Breast epithelium (tissue), 4 donors: ENCODE results near the gene OR13H1. TPM values are rescaled to one million over a fixed set of nuclear protein-coding genes. Genes with fewer than 3 reads are reported as not detected.
"Not testable (repeated sequence)": the region's sequence is repeated elsewhere in the genome, so short reads cannot be mapped to it uniquely, and the experiment has no call there.

ENCODE experiments used
- DNase-seq, 2 donors: peaks; one replicate each; pipeline ENCODE4 v3.0.0-alpha.2; 2019; ENCODE audit warnings: low spot score in 2 of 2
- H3K27ac ChIP-seq, 2 donors: fragments of 200-600 bp; sonication (generic) in 1 of 2; one replicate each; pipeline ENCODE4 v1.5.1; 2016 to 2019; ENCODE audit warnings: mild to moderate bottlenecking in 1 of 2
- H3K27me3 ChIP-seq, 2 donors: fragments of 200-600 bp; sonication (generic) in 1 of 2; one replicate each; pipeline versions ENCODE4 v1.5.1 to v1.6.0; 2017 to 2019; ENCODE audit warnings: control low read depth in 1 of 2, mild to moderate bottlenecking in 1 of 2
- H3K36me3 ChIP-seq: fragments of 200-600 bp; one replicate; pipeline ENCODE4 v1.5.1; 2019
- H3K4me1 ChIP-seq, 2 donors: fragments of 200-600 bp; sonication (generic); one replicate each; pipeline ENCODE4 v1.5.1; 2016 to 2019; ENCODE audit warnings: control low read depth in 1 of 2
- H3K4me3 ChIP-seq, 3 donors: fragments of 200-600 bp; sonication (generic); 1 replicate in 2 of 3; 2 replicates in 1 of 3; pipeline ENCODE4 v1.5.1; 2016 to 2019; ENCODE audit warnings: mild to moderate bottlenecking in 3 of 3, moderate library complexity in 2 of 3
- H3K9me3 ChIP-seq, 2 donors: fragments of 200-600 bp; sonication (generic) in 1 of 2; one replicate each; pipeline ENCODE4 v1.5.1; 2016 to 2019; ENCODE audit warnings: control low read depth in 1 of 2
- POLR2A ChIP-seq: fragments of 450-650 bp; IDR thresholded peaks from one replicate; pipeline ENCODE4 v1.6.1; 2016; ENCODE audit warnings: antibody characterized with exemption, mild to moderate bottlenecking, moderate library complexity
- POLR2AphosphoS5 ChIP-seq, 3 donors: sonication (generic); formaldehyde crosslinking; IDR thresholded peaks; one replicate each; pipeline ENCODE4 v1.6.1; 2017; ENCODE audit warnings: antibody characterized with exemption in 3 of 3
- intact Hi-C: fragments of 100-400 bp; cut with DNase I; formaldehyde crosslinking; loops from one replicate; pipeline ENCODE4 v1.15.1; 2023; ENCODE audit warnings: low total_unique reads
- total RNA-seq, 3 donors: library from RNA; depleted of rRNA; stranded (reverse); fragments of >200 nt; gene quantifications; one replicate each; pipeline ENCODE4 v1.1.0, GENCODE V29; 2016
- TF ChIP-seq, protein P1 (sequence below), 3 donors: fragments of 450-650 bp; IDR thresholded peaks; one replicate each; pipeline ENCODE4 v1.5.1; 2016 to 2017; ENCODE audit warnings: antibody characterized with exemption in 3 of 3, mild to moderate bottlenecking in 3 of 3, moderate library complexity in 3 of 3

OR13H1 gene
- total RNA-seq, 3 donors from 2014 or later: not detected

DNA sequence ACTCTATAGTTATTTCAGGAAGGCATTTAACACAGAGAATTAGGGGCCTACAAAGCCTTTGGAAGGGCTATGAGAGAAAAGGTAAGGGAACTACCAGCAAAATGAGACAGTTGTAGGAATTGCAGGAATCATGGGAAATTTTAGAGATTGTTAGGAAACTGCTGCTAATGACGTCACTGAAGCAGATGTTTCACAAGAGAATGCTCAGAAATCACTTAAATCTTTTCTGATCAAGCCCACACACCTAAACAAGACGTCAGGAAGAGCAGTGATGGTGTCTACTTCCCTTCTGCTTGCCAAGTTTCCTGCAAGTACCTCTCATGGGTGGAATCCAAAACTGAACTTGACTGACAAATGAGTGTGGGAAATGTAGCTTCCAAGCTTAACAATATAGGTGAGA, 5.1 kb downstream of the OR13H1 start:
- intact Hi-C loops: no loop called here
- TF ChIP-seq, protein P1, sequence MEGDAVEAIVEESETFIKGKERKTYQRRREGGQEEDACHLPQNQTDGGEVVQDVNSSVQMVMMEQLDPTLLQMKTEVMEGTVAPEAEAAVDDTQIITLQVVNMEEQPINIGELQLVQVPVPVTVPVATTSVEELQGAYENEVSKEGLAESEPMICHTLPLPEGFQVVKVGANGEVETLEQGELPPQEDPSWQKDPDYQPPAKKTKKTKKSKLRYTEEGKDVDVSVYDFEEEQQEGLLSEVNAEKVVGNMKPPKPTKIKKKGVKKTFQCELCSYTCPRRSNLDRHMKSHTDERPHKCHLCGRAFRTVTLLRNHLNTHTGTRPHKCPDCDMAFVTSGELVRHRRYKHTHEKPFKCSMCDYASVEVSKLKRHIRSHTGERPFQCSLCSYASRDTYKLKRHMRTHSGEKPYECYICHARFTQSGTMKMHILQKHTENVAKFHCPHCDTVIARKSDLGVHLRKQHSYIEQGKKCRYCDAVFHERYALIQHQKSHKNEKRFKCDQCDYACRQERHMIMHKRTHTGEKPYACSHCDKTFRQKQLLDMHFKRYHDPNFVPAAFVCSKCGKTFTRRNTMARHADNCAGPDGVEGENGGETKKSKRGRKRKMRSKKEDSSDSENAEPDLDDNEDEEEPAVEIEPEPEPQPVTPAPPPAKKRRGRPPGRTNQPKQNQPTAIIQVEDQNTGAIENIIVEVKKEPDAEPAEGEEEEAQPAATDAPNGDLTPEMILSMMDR (IDR thresholded peaks at IDR 0.05): no peak
- H3K4me3 ChIP-seq: no peak overlapping the region
- no peaks in the 10 kb centered on the region for H3K4me1 ChIP-seq
- H3K27ac ChIP-seq: no peak overlapping the region
- H3K9me3 ChIP-seq: no peaks in the 10 kb centered on the region
- DNase-seq: no peak
- no peaks in the 10 kb centered on the region for H3K36me3 ChIP-seq
- peaks cover 0 to 47% of the 10 kb centered on the region in 2 donors for H3K27me3 ChIP-seq

DNA sequence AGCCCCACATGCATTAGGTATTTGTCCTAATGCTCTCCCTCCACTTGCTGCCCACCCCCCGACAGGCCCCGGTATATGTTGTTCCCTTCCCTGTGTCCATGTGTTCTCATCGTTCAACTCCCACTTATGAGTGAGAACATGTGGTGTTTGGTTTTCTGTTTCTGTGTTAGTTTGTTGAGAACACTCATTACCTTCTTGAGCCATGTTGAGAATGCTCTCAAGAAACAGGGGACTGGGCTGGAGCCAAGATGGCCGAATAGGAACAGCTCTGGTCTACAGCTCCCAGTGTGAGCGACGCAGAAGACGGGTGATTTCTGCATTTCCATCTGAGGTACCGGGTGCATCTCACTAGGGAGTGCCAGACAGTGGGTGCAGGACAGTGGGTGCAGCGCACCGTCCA, 8.6 kb downstream of the OR13H1 start:
- H3K4me3 ChIP-seq, DNase-seq, H3K36me3 ChIP-seq, intact Hi-C loops, H3K9me3 ChIP-seq, H3K4me1 ChIP-seq, H3K27ac ChIP-seq: not testable (repeated sequence)
- peaks cover 0 to 32% of the 10 kb centered on the region in 2 donors for H3K27me3 ChIP-seq

DNA sequence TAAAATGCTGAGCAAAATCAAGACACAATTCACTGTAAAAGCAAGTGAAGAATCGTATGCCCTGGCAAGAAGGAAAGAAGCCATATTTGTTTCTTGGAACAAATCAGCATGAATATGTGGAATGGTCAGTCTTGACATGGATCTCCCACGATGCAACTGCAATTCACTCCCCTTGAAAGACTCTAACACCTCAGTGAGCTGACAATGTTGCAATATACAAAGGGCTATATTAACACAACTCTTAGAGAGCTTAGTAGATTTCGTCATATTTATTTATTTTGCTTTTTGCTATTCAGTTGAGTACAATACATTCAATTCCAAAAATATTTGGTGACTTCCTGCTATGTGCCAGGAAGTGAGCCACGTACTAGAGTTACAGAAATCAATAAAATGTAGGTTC, 14.7 kb downstream of the OR13H1 start:
- intact Hi-C loops: no loop called here
- no peak overlapping the region for H3K4me3 ChIP-seq
- no peak for TF ChIP-seq POLR2A
- TF ChIP-seq, protein P1 (IDR thresholded peaks at IDR 0.05): no peak
- no peak for TF ChIP-seq POLR2AphosphoS5 (IDR thresholded peaks at IDR 0.05)
- DNase-seq: no peak
- no peak overlapping the region for H3K27ac ChIP-seq
- H3K27me3 ChIP-seq: peaks cover 0 to 22% of the 10 kb centered on the region in 2 donors
- no peaks in the 10 kb centered on the region for H3K36me3 ChIP-seq
- H3K9me3 ChIP-seq: no peaks in the 10 kb centered on the region
- H3K4me1 ChIP-seq: no peaks in the 10 kb centered on the region

DNA sequence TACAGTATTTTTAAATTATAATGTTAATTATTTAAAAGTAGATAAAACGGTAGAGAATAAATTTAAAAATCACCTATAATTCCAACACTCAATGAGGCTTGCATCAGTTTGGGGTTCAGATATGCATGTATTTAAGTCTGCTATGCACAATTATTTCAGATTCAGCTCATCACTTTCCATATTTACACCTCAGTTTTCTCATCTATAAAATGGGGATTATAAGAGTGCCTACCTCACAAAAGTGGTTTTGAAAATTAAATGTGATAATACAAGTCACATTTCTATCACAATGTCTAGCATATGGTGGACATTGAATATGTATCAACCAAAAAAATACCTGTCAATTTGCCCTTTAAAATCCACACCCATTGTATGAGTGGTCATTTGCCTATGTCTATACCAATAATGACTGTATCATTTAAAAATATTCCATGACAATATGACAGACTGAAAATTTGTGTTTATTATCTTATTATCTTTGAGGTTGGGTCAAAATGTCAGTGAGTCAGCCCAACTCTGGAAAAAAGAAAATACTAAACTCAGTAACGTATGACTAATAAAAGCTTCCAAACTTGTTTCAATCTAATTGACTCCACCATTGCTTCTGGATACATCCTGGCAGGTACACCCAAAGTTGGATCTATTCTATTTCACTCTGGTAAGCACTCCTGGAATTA, 20.8 kb downstream of the OR13H1 start:
- TF ChIP-seq POLR2A (no peak), POLR2AphosphoS5 (IDR thresholded peaks at IDR 0.05) (no peak)
- no peak for DNase-seq
- Histone ChIP-seq H3K27me3 (peaks cover 0 to 36% of the 10 kb centered on the region in 2 donors), H3K4me1 (no peaks in the 10 kb centered on the region), H3K36me3 (no peaks in the 10 kb centered on the region), H3K27ac (no peak overlapping the region), H3K4me3 (no peak overlapping the region), H3K9me3 (no peaks in the 10 kb centered on the region)
- intact Hi-C loops: no loop called here

DNA sequence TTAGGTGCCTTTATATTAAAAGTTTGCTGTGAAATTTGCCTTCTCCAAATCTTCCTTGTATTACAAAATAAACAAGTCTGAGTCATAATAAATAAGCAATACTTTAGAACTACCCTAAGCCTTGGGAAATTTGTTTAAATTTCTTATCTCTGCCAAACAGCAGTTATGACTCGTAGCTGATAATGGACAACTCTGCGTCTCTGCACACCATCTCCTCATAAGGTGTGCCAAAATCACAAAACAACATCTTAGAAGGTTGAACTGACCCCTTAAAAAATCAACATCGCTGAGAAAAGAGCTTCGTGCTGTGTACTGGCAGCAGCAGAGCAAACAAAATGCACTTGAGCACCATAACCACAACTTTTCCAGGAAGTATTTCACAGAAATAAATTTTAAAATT, 22.0 kb downstream of the OR13H1 start:
- no peak overlapping the region for H3K27ac ChIP-seq
- H3K4me1 ChIP-seq: no peaks in the 10 kb centered on the region
- H3K27me3 ChIP-seq: peaks cover 0 to 33% of the 10 kb centered on the region in 2 donors
- TF ChIP-seq POLR2AphosphoS5 (IDR thresholded peaks at IDR 0.05): no peak
- TF ChIP-seq, protein P1 (IDR thresholded peaks at IDR 0.05): no peak
- TF ChIP-seq POLR2A: no peak
- no peaks in the 10 kb centered on the region for H3K9me3 ChIP-seq
- no peaks in the 10 kb centered on the region for H3K36me3 ChIP-seq
- H3K4me3 ChIP-seq: no peak overlapping the region
- intact Hi-C loops: no loop called here
- DNase-seq: no peak

DNA sequence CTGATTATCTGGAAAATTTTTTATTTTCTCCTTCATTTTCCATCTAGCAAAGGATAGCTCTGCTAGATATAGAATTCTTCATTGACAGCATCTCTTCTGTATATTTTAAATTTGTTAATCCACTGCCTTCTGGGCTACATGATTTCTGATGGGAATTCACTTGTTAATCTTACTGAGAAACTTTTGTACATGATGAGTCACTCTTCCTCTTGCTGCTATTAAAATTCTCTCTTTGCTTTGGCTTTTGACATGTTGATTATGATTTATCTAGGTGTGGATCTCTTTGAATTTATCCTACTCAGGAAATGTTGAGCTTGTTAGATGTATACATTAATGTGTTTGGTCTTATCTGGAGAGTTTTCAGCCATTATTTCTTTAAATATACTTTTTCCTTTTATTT, 27.5 kb downstream of the OR13H1 start:
- TF ChIP-seq, protein P1 (IDR thresholded peaks at IDR 0.05): no peak
- no peak for TF ChIP-seq POLR2A
- TF ChIP-seq POLR2AphosphoS5 (IDR thresholded peaks at IDR 0.05): no peak
- H3K4me1 ChIP-seq: no peaks in the 10 kb centered on the region
- H3K36me3 ChIP-seq: no peaks in the 10 kb centered on the region
- H3K27me3 ChIP-seq: peaks cover 0 to 12% of the 10 kb centered on the region in 2 donors
- no peak for DNase-seq
- no peak overlapping the region for H3K4me3 ChIP-seq
- no peak overlapping the region for H3K27ac ChIP-seq
- H3K9me3 ChIP-seq: no peaks in the 10 kb centered on the region
- intact Hi-C loops: no loop called here
